GM12892 (cell line): ENCODE results near the gene SORCS2.

Experiments used
- POLR2A ChIP-seq: IDR thresholded peaks from 2 replicates; pipeline ENCODE4 v1.6.1; 2011; ENCODE audit warnings: low read depth, low read length, control low read depth
- POLR2AphosphoS5 ChIP-seq: IDR thresholded peaks from 2 replicates; pipeline ENCODE4 v1.6.1; 2011; ENCODE audit warnings: low read depth, low read length, control low read depth
- TAF1 ChIP-seq: IDR thresholded peaks from 2 replicates; pipeline ENCODE4 v1.6.1; 2011; ENCODE audit warnings: low read depth, mild to moderate bottlenecking, control low read depth, low read length, borderline replicate concordance

DNA sequence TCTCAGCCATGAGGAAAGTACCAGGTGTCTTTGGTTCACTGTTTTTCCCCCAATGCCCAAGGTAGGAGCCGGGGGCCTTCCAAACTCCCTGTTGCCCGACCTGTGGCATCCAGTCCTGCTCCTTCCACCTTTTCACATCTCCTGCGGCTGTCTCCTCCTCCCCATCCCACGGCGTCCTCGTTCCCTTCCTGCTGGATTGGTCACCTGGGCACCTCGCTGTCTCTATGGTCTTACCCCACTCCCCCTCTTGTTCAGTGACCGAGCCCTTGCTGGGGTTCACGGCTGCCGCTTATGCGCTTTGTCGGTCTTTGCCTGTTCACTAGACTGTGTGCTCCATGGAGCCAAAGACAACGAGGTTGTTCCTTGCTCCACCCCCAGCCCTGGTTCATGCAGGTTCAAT is 431.1 kb downstream of the SORCS2 start:
- TF ChIP-seq POLR2AphosphoS5: no peak
- TF ChIP-seq POLR2A: no peak
- no peak for TF ChIP-seq TAF1
